IPS DF 4.7 (cell line): ENCODE data around the gene QSOX2.

ENCODE experiments used
- DNase-seq: peaks from one replicate; pipeline ENCODE4 v3.0.0-alpha.2; 2013; ENCODE audit warnings: low spot score; ENCODE audit errors: extremely low read depth

QSOX2 gene, protein sequence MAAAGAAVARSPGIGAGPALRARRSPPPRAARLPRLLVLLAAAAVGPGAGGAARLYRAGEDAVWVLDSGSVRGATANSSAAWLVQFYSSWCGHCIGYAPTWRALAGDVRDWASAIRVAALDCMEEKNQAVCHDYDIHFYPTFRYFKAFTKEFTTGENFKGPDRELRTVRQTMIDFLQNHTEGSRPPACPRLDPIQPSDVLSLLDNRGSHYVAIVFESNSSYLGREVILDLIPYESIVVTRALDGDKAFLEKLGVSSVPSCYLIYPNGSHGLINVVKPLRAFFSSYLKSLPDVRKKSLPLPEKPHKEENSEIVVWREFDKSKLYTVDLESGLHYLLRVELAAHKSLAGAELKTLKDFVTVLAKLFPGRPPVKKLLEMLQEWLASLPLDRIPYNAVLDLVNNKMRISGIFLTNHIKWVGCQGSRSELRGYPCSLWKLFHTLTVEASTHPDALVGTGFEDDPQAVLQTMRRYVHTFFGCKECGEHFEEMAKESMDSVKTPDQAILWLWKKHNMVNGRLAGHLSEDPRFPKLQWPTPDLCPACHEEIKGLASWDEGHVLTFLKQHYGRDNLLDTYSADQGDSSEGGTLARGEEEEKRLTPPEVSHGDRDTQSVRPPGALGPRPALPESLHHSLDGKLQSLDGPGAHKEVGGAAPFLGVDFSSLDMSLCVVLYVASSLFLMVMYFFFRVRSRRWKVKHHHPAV

DNA sequence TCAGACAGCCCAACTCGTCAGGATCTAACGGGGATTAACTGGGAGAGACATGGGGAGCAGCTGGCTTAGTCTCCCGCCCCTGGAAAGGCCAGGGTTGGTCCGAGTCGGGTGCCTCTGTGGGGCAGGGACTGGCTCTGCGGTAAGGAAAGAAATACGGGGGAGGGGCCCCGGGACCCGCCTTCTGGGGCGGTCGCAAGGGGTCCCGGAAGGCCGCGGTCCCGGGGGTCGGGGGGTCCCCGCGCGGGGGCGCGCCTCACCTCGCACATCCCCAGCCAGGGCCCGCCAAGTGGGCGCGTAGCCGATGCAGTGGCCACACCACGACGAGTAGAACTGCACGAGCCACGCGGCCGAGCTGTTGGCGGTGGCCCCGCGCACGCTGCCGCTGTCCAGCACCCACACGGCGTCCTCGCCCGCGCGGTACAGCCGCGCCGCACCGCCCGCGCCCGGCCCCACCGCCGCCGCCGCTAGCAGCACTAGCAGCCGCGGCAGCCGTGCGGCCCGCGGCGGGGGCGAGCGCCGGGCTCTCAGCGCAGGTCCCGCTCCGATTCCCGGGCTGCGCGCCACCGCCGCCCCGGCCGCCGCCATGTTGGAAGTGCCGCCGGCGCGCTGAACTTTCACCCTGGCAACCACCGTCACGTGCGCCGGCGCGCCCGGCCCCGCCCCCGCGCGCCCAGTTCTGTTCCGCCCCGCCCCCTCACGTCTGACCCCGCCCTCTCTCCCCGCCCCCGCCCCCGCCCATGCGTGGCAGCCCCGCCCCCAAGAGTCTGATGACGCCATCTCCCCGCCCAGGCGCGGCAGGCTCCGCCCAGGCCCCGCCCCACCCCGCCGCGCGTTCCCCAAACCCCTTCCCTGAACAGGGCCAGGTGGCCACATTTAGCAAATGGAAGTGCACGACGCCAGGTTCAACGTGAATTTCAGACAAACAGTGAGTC, at the start of gene QSOX2:
QSOX2 (minus strand) TSS at position 594 of the 932 bp plus-strand sequence; CDS start at position 585, 9 bp downstream.
- no peak for DNase-seq

DNA sequence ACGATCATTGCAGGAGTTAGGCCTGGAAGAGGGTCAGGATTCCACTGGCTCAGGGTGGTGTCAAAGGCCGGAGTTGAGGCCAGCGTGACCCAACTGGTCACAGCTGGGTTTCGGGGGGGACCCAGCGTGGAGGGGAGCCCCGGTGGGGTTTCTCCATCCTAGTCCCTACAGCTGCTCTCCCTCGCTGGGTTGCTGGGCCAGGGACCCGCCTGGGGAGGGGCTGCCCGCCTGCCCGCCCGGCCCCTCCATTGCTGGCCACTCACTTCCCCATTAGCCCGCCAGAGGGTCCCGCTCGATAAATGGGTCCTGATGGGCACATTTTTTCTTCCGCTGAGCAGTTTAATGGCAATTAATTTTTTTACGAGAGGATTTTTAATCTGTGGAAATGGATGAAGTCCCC, 49.4 kb upstream of the QSOX2 start:
- DNase-seq, result no peak

DNA sequence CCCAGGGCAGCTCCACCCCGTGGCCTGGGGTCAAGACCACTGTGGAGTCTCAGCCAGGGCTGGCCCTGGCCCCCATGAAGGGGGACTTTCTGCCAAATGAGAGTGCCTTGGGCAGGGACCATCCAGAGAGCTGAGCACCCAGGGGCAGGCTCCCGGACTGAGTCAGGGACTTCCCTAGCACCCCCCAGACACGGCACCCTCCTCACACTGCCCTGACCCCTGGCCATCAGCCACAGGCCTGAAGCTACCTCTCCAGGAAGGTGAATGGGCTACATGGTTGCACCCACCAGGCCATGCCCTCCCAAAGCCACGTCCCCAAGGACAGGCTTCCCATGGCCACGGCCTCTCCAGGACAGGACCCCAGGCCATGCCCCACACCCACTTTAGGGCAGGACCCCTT, 48.8 kb upstream of the QSOX2 start:
- DNase-seq, result no peak

DNA sequence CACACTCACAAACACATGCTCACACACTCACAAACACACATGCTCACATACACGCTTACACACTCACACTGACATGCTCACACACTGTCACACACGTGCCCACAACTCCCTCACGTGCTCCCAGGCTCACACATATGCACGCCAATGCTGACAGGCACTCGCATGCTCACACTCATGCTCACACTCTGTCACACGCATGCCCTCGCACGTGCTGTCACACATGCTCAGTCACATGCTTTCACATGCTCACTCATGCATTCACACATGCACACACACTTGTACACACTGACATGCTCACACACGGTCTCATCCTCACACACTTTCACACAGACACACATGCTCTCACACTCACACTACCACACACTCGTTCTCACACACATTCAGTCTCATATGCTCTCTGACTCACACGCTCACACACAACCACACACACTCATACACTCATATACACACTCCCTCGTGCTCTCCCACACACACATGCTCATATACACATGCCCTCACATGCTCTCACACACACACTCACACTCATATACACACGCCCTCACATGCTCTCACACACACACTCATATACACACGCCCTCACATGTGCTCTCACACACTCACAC, 48.0 kb upstream of the QSOX2 start:
- DNase-seq, result no peak

DNA sequence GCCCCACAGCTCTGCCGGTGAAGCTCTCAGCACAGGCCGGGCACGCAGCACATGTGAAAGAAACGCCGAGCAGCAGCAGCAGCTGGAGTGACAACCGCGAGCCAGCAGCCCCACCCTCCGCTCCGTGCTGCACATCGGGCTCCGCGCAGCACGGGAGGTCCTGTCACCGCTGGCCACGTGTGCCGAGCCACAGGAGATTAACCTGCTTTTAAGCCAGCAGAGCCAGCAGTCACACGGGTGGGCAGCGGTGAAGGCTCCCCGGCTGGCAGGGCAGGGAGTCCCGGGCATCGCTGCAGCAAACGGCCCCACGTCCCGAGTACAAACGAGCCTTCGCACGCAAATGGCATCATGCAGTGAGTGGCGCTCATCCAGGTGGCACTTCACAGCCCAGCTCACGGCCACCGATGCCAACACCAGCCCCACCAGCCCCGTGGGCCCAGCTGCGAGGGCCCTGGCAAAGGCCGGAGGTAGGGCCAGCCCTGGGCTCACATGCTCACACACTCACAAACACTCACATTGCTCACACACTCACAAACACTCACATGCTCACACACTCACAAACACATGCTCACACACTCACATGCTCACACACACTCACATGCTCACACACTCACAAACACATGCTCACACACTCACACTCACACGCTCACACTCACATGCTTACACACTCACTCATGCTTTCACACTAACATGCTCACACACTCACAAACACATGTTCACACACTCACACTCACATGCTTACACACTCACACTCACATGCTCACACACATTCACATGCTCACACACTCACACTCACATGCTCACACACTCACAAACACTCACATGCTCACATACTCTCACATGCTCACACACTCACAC, 47.2 kb upstream of the QSOX2 start:
- DNase-seq, result no peak

DNA sequence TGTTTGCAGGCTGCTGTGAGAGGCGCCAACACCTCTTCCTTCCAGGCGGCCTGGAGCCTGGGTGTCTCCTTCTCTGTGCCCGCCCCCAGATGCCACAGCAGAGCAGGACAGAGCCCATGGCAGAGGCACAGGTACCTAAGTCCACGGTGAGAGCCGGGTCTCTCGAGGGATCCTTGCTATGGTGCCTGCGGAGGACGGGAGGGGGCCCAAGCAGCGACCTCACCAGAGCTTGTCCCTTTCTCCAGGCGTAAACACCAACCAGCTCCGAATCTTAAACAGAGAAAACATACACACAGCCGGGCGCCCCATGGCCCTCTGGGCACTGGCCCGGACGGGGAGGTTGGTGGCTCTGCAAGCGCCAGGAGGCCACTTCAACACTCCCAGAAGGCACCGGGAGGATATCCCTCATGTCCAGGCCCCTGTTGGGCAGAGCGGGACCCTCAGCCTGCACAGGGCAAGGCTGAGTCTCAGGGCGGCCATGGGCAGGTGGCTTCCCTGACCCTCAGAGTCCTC, 46.5 kb upstream of the QSOX2 start:
- no peak for DNase-seq

DNA sequence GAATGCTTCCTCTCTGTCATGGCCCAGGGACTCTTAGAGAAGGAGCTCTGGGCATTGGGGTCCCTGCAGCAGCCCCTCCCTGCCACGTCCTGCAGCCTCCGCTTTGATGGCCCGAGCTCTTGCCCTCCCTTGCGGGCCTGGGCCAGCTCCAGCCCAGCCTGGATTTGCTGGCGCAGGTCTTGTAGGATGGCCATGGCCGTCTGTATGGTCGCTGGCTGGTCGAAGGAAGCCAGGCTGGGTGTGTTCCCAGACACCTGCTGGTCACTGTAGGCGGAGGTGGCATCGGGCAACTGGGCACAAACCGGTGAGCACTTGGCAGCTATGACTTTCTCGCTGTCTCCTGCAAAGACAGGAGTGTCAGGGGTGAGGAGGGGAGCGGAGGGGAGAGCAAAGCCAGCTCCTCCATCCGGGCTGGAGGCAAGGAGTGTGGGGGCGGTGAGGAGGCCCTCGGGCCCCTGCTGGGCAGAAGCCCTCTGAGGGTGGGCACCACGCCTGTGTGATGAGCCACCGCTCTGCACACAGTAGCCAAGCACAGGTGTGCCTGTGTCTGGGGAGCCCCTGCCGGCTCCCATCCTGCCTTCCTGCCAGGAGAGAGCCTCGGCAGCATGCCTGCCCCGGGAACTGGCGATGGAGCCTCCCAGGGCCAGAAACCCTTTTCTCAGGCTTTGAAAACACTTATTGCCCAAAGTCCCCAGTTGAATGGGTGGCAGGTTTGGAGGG, 45.9 kb upstream of the QSOX2 start:
- DNase-seq, result no peak

DNA sequence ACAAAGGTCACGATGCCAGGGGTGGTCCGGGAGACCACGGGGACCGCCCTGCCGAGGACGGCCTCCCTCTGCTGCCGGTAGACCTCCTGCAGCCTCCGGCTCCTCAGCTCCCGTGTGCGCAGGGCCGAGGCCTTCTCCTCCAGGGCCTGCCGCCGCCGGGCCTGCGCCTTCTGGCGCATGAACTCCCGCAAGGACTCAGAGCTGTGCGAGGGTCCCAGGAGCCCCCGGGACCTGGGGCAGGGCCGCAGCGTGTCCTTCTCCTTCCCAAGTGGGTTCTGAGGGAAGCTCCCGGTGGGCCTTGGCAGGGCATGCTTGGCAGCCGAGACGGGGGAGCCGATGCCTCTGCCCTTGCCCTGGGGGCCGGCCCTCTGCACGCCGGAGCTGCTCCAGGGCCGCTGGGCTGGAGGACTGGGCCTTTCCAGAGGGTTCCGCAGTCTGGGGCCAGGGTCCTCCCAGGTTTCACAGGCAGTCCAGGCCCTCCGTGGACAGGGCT, 44.9 kb upstream of the QSOX2 start:
- no peak for DNase-seq

DNA sequence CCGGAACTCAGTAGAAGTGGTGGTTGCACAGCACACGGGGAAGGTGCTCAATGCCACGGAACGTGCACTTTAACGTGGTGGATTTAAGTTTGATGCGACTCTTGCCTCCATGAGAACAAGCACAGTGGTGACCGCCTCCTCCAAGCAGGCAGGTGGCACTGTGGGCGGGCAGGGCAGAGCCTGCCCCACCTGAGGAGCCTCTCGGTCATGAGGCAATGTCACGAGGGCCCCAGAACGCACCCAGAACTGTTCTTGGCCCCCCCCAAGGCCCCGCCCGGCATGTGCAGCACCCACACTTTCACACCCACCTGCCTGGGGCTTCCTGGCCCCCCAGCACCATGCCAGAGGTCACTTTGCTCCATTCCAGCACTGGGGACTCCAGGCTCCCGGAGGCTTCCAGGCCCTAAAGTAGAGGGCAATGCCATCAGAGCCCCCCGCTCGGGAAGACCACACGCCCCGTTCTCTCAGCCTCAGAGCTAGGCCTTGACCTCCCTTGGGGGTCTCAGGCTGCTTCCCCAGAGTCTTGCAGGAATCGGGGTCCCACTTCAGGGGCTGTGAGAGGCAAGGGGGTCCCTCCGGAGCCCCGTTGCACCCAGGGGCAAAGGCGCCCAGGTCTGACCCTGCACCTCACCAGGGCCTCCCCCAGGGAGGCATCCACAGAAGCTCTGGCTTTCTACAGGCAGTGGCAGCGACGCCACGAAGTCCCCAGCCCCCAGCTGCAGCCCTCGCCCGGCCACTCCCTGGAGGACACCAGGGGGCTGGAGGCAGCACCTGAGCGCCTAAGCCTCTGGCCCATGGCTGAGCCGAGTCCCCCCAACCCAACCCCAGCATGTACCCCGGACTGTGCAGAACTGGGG, 44.3 kb upstream of the QSOX2 start:
- no peak for DNase-seq

DNA sequence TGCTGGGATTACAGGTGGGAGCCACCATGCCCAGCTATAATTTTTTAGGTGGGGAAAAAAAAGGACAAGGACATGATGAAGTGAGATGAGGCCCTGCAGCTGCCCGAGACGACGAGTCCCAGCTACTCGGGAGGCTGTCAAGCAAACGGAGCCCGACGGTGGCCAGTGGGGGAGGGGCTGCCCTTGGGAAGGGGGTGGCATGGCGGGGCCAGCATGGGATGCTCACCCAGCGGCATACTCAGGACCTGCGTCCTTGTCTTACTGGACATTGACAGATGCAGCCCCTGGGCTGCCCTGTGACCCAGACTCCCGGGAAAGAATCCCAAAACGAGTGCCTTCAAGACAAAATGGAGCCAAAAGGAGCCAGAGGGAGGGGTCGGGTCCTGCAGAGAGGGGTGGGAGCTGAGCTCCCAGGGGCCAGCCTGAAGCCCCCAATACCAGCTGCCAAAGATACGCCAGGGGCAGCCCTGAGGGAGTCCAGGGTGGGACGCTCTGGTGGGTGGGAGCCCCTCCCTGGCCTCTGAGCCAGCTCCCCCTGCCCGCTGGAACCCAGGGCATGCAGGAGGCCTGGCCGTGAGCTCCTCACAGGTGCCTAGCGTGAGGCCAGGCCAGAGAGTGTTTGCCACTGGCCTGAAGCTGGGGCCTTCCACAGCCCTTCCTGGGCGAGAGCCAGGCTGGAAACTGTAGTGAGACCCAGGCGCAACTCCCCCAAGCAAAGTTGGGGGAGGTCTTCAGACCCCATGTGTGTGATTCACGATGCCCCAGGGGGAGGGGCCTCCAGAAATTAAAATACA, 42.5 kb upstream of the QSOX2 start:
- DNase-seq, result no peak

DNA sequence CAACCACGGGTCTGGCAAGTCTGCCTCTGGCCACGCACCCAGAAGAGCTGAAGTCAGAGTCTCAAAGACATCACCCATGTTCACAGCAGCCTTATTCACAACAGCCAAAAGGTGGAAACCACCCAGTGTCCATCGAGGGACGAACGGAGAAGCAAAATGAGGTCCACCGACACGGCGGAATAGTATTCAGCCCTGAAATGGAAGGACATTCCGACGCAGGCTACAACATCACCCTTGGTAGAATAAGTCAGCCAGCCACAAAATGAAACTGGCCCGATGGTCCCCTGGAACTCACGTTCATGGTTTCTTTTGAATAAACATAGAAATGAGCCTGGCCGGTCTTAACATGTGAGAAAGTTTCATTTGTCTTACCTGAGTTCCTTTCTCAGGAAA, 41.4 kb upstream of the QSOX2 start:
- no peak for DNase-seq

DNA sequence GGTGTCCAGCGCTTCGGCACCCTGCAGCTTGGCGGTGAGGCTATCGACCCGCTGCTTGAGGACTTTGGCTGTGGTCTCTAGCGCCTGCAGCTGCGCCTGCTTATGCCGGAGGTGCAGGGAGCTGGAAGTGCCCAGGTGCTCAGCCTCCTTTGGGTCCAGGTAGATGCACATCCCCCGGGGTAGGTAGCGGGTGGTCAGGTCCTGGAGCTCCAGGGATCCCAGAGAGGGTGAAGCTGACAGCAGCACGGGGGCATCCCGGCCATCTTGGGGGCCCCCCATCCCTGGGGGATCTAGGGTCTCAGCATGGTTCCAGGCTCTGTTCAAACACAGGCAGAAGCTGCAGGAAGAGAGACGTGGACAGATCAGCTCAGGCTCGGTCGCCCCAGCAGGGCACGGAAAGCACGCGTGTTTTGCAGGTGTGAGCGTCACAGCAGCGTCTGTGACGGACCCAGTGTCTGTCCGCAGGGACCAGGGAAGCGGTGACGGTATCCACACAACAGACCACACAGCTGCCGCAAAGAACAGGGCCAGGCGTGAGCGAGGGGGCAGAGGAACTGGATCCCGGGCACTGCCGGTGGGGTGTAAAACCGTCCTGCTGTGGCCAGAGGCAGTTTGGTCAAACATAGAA, 40.9 kb upstream of the QSOX2 start:
- DNase-seq, result no peak

DNA sequence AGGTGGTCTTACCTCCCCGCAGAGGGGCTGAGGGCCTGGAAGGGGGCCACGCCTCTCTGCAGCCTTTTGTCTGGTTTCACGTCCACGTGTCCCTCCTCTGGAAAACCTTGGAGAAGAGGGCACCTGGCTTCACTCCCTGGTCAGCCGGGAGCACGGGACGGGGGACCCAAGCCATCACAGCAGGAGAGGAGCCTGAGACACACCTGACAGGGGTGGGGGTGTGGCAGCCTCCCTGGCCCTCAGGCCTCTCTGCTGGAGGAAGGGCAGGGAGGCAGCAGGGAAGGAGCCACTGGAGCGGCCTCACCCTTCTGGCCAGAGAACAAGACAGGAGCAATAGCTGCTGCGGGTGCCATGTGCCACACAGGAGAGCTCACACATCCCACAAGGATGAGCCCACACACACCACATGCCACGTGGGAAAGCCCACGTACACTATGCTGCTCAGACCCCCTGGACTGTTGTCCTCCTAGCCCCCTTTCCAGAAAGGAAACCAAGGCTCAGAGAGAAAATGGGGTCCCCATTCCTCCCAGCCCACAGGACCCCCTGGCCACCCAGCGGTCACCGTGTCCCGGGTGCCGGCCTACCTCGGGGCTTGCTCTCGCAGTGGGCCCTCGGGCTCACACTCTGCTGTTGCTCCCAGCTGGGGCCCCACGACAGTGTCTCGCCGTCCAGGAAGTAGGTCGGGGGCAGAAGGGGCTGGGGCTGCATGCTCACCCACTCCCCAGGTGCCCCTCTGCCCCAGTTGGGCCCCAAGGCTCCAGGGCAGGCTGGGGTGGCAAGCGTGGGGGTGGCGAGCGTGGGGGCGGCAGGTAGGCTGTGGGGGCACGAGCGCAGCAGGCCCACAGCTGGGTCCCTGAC, 40.1 kb upstream of the QSOX2 start:
- DNase-seq, result no peak

DNA sequence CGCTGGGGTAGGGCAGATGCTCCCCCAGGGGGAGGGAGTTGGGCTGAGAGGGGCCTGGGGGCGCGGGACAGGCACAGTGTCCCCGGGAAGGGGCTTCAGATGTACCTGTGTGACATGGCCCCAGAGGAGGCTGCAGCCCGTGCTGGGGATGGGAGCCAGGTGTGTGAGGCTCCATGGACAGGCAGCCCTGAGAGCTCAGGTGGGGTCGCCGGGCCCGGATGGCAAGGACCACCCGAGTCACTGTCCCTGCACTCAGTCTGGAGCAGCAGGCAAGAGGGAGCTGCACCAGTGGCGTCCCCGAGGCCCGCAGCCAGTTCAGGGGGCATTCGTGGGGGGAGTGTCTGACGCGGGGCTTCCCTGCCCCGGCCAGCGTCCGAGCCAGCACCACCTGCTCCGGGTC, 39.3 kb upstream of the QSOX2 start:
- DNase-seq, result no peak

DNA sequence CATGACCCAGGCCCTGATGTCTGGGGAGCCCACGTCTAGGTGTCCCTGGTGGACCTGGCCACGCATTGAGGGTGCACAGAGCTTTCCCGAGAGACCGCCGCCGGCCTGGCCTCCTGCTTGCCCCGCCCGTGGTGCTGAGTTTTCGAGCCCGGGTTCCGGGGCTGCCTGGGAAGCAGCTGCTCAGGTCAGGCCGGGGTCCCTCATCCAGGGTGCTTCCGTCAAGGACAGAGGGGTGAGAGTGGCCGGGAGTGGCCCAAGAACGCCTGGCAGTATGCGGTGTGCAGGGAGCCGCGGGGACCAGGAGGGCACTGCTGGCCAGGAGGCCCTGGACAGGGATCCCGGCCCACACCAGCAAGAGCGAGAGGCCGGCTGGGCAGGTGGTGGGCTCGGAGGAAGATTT, 38.7 kb upstream of the QSOX2 start:
- no peak for DNase-seq
